Prostate gland (tissue), 2 donors: Measurements from ENCODE around the gene PIK3C2A.

Experiments
- POLR2A ChIP-seq: fragments of 450-650 bp; IDR thresholded peaks from one replicate; pipeline ENCODE4 v1.6.1; 2016; ENCODE audit warnings: antibody characterized with exemption, mild to moderate bottlenecking
- POLR2AphosphoS5 ChIP-seq: sonication (generic); formaldehyde crosslinking; IDR thresholded peaks from one replicate; pipeline ENCODE4 v1.6.1; 2017; ENCODE audit warnings: antibody characterized with exemption
- TF ChIP-seq, protein P1 (sequence below), 4 experiments: fragments of 200-600 bp in 2 of 4; fragments of 450-650 bp in 2 of 4; sonication (generic) in 2 of 4; IDR thresholded peaks; 1 replicate in 3 of 4; 2 replicates in 1 of 4; pipeline ENCODE4 v1.5.1; 2016 to 2019; ENCODE audit warnings: antibody characterized with exemption in 4 of 4, mild to moderate bottlenecking in 2 of 4, moderate library complexity in 2 of 4

DNA sequence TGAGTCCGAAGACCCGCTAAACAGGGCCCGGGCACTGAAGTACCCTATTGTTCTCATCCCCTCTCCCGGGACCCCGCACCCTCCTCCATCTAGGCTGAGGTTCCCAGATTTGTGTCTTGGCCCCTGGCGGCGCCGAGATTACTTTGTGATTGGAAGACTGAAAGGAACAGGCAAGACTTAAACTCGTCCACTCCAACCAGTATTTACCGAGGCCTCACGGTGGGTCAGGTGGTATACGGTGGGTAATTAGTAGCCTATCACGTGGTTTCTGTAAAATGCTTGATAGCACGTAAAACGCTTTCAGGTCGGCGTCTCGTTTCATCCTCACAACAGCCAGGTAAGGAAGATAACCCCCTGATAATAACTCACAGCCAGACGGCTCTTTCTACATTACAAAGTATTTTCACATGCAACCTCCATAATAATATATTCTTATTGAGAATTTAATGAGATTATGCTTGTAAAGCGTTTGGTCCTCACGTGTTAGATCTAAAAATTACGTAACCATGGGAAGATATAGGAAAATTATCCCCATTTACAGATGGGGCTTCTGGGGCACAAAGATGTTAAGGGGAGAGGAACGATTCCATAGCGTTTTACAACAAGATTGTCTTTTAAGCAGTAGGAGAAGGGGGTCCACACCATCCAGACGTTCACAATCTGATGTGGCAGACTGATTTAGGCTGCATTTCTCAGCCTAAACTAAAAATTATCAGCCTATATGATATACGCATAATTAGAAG, 642 bp upstream of the PIK3C2A start:
- TF ChIP-seq, protein P1, sequence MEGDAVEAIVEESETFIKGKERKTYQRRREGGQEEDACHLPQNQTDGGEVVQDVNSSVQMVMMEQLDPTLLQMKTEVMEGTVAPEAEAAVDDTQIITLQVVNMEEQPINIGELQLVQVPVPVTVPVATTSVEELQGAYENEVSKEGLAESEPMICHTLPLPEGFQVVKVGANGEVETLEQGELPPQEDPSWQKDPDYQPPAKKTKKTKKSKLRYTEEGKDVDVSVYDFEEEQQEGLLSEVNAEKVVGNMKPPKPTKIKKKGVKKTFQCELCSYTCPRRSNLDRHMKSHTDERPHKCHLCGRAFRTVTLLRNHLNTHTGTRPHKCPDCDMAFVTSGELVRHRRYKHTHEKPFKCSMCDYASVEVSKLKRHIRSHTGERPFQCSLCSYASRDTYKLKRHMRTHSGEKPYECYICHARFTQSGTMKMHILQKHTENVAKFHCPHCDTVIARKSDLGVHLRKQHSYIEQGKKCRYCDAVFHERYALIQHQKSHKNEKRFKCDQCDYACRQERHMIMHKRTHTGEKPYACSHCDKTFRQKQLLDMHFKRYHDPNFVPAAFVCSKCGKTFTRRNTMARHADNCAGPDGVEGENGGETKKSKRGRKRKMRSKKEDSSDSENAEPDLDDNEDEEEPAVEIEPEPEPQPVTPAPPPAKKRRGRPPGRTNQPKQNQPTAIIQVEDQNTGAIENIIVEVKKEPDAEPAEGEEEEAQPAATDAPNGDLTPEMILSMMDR (IDR thresholded peaks at IDR 0.05), result no peak
- TF ChIP-seq POLR2A (no peak), POLR2AphosphoS5 (no peak)
